Central memory CD8-positive, alpha-beta T cell (primary cell): ENCODE results near the gene DNAI1.
"Not testable (repeated sequence)": the region's sequence is repeated elsewhere in the genome, so short reads cannot be mapped to it uniquely, and the experiment has no call there.

Source experiments
- ATAC-seq: fragments of 150-1000 bp; cut with Tn5 transposase; replicated peaks from 2 replicates; pipeline ENCODE4 v1.10.0; 2022; ENCODE audit warnings: mild to moderate bottlenecking, moderate FRiP score, moderate number of reproducible peaks; ENCODE audit not compliant: poor library complexity, severe bottlenecking; ENCODE audit errors: extremely low read depth
- DNase-seq, 2 donors: peaks; one replicate each; pipeline ENCODE4 v3.0.0; 2021; ENCODE audit warnings: low spot score in 2 of 2
- H3K27ac Mint-ChIP-seq: one replicate; pipeline ENCODE4 v1.8.0; 2022; ENCODE audit warnings: low read depth, mild to moderate bottlenecking, moderate library complexity, mixed read lengths
- H3K27me3 Mint-ChIP-seq: one replicate; pipeline ENCODE4 v1.8.0; 2022; ENCODE audit warnings: mixed read lengths
- H3K36me3 Mint-ChIP-seq: one replicate; pipeline ENCODE4 v1.8.0; 2022; ENCODE audit warnings: mild to moderate bottlenecking, moderate library complexity, mixed read lengths; ENCODE audit not compliant: insufficient read depth
- H3K4me1 Mint-ChIP-seq: one replicate; pipeline ENCODE4 v1.8.0; 2022; ENCODE audit warnings: mixed read lengths
- H3K4me3 Mint-ChIP-seq: one replicate; pipeline ENCODE4 v1.8.0; 2022; ENCODE audit warnings: mild to moderate bottlenecking, moderate library complexity, mixed read lengths
- H3K9me3 Mint-ChIP-seq: one replicate; pipeline ENCODE4 v1.8.0; 2022; ENCODE audit warnings: mixed read lengths

The DNAI1 gene

DNA sequence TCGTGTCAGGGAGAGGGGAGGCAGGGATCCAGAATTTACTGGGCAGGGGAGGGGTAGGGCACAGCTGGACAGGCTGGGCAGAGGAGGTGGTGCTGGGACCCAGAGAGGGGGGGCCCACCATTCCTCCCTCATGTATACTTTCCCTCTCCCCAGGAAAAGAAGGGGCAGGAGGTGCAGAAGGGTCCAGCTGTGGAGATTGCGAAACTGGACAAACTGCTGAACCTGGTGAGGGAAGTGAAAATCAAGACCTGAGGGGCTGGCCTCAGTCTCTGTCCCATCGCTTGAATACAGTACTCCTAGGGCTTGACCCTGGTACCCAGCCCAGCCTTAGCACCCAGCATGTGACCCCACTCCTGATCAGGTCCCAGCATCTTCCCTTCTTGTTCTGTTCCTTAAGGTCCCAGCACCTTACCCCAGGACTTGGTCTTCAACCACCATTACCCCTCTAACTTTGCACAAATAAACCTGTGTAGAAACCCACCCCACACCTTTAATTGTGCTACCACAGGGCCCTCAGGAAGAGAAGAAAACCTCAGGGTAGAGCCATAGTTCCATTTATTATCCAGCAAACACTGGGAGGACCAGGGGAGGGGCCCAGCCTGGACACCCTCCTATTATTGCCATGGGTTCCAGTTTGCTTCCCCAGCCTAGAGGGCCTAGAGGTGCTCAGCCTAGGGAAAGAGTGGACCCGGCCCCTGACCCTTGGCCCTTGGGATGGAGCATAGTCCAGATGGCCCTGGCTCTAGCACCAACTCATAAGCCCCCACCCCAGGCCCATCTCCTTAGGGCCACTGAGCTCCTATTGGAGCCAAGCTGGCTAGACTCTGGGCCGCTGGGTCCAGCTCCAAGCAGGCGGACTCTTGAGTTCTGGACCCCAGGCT lies 62.1 kb downstream of the DNAI1 start:
- Mint-ChIP-seq H3K9me3 (no peaks in the 10 kb centered on the region), H3K4me3 (no peak overlapping the region), H3K27me3 (no peaks in the 10 kb centered on the region), H3K36me3 (peaks cover 3% of the 10 kb centered on the region), H3K4me1 (peaks cover 6% of the 10 kb centered on the region), H3K27ac (no peak overlapping the region)
- DNase-seq (no peak), ATAC-seq (no peak)

GRCh38 chr9:34521406-34522045 lies 62.9 kb downstream of the DNAI1 start:
- no peaks in the 10 kb centered on the region for H3K9me3 Mint-ChIP-seq
- H3K36me3 Mint-ChIP-seq: peaks cover 3% of the 10 kb centered on the region
- DNase-seq (no peak), ATAC-seq (no peak)
- H3K27ac Mint-ChIP-seq: no peak overlapping the region
- peaks cover 6% of the 10 kb centered on the region for H3K4me1 Mint-ChIP-seq
- H3K27me3 Mint-ChIP-seq: no peaks in the 10 kb centered on the region
- H3K4me3 Mint-ChIP-seq: no peak overlapping the region

GRCh38 chr9:34522091-34522887 lies 63.7 kb downstream of the DNAI1 start:
- Mint-ChIP-seq H3K27me3 (no peaks in the 10 kb centered on the region), H3K4me3 (peak overlapping the region; percentile 66), H3K4me1 (peaks cover 6% of the 10 kb centered on the region), H3K36me3 (peaks cover 3% of the 10 kb centered on the region), H3K27ac (peak overlapping the region; percentile 12), H3K9me3 (no peaks in the 10 kb centered on the region)
- no peak for ATAC-seq
- no peak for DNase-seq

- H3K27ac Mint-ChIP-seq: peak within 1 kb of the TSS; percentile 12
- H3K4me3 Mint-ChIP-seq: peak within 1 kb of the TSS; percentile 66
- no peaks in the 10 kb centered on the region for H3K9me3 Mint-ChIP-seq
- ATAC-seq (peak; percentile 92), DNase-seq (peak; percentile 87 to 94)
- no peaks in the 10 kb centered on the region for H3K27me3 Mint-ChIP-seq
- peaks cover 6% of the 10 kb centered on the region for H3K4me1 Mint-ChIP-seq
- peaks cover 3% of the 10 kb centered on the region for H3K36me3 Mint-ChIP-seq
These were observed 64.6 kb downstream of the DNAI1 start, which contains the start of gene ENHO for GRCh38 chr9:34522971-34523797. TSS of gene ENHO (minus strand) at chr9:34522990. CDS start at chr9:34521695, 1,295 bp downstream.

DNA sequence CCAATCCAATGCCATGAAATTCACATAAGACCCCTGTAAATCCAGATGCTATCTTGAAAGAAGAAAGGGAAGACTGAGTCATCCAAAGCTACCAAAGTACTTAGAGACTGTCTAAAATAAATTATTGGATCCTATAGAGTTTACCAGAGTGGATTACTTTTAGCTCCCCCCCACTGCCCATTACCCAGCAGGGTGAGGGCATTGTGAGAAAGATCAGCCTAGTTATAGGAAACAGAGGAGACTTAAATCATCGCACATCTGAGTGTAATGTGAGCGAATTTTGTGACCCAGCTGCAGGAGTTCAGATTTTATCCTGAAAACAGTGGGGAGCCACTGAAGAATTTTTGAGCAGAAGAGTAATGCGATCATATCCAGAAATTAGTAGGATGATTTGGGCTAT lies 65.7 kb downstream of the DNAI1 start:
- no peak for DNase-seq
- Mint-ChIP-seq H3K4me3 (no peak overlapping the region), H3K9me3 (no peaks in the 10 kb centered on the region), H3K36me3 (peaks cover 3% of the 10 kb centered on the region), H3K27ac (no peak overlapping the region), H3K27me3 (peaks cover 7% of the 10 kb centered on the region), H3K4me1 (peaks cover 6% of the 10 kb centered on the region)
- no peak for ATAC-seq

GRCh38 chr9:34526026-34526425 lies 67.4 kb downstream of the DNAI1 start:
- Mint-ChIP-seq H3K27me3 (peaks cover 24% of the 10 kb centered on the region), H3K27ac (no peak overlapping the region), H3K4me1 (peaks cover 6% of the 10 kb centered on the region), H3K9me3 (no peaks in the 10 kb centered on the region), H3K4me3 (no peak overlapping the region), H3K36me3 (peaks cover 3% of the 10 kb centered on the region)
- ATAC-seq (no peak), DNase-seq (no peak)

DNA sequence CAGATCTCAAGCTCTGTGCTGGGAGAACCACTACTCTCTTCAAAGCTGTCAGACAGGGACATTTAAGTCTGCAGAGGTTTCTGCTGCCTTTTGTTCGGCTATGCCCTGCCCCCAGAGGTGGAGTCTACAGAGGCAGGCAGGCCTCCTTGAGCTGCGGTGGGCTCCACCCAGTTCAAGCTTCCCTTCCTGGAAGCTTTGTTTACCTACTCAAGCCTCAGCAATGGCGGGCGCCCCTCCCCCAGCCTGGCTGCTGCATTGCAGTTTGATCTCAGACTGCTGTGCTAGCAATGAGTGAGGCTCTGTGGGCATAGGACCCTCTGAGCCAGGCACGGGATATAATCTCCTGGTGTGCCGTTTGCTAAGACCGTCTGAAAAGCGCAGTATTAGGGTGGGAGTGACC lies 73.4 kb downstream of the DNAI1 start:
- not testable (repeated sequence) for DNase-seq, H3K4me1 Mint-ChIP-seq, H3K9me3 Mint-ChIP-seq, H3K36me3 Mint-ChIP-seq, H3K4me3 Mint-ChIP-seq, H3K27ac Mint-ChIP-seq, ATAC-seq
- H3K27me3 Mint-ChIP-seq: peaks cover 63% of the 10 kb centered on the region

DNA sequence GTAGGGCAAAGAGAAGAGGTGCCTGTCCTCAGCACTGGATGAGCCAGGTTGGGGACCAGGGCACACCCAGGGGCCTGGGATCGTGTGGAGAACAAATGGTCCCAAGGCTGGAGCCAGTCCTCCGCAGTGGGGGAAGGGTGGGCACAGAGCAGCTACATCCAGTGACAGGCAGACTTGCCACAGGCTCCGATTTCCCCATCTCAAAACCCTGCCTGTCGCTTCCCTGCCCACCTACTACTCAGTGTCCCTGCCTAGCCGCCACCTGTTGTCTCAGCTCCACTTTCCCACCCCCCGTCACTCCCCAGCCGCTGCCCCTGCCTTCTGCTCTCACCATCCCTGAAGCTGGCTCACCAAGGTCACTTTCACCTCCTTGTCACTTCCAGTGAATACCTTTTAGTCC lies 78.1 kb downstream of the DNAI1 start:
- H3K27ac Mint-ChIP-seq: no peak overlapping the region
- DNase-seq: no peak
- H3K4me3 Mint-ChIP-seq: no peak overlapping the region
- H3K9me3 Mint-ChIP-seq: no peaks in the 10 kb centered on the region
- H3K36me3 Mint-ChIP-seq: no peaks in the 10 kb centered on the region
- no peaks in the 10 kb centered on the region for H3K4me1 Mint-ChIP-seq
- peaks cover 53% of the 10 kb centered on the region for H3K27me3 Mint-ChIP-seq
- ATAC-seq: no peak

GRCh38 chr9:34540827-34541226 lies 82.2 kb downstream of the DNAI1 start:
- ATAC-seq (no peak), DNase-seq (no peak)
- peaks cover 38% of the 10 kb centered on the region for H3K27me3 Mint-ChIP-seq
- H3K9me3 Mint-ChIP-seq: no peaks in the 10 kb centered on the region
- no peaks in the 10 kb centered on the region for H3K36me3 Mint-ChIP-seq
- no peak overlapping the region for H3K4me3 Mint-ChIP-seq
- H3K4me1 Mint-ChIP-seq: no peaks in the 10 kb centered on the region
- H3K27ac Mint-ChIP-seq: no peak overlapping the region

GRCh38 chr9:34541540-34541939 lies 82.9 kb downstream of the DNAI1 start:
- Mint-ChIP-seq H3K36me3 (no peaks in the 10 kb centered on the region), H3K27me3 (peaks cover 32% of the 10 kb centered on the region), H3K9me3 (no peaks in the 10 kb centered on the region), H3K4me1 (no peaks in the 10 kb centered on the region), H3K27ac (no peak overlapping the region), H3K4me3 (no peak overlapping the region)
- ATAC-seq (no peak), DNase-seq (no peak)

GRCh38 chr9:34544035-34544434 lies 85.4 kb downstream of the DNAI1 start:
- no peak for DNase-seq
- no peaks in the 10 kb centered on the region for H3K36me3 Mint-ChIP-seq
- H3K27me3 Mint-ChIP-seq: peaks cover 37% of the 10 kb centered on the region
- ATAC-seq: no peak
- H3K4me3 Mint-ChIP-seq: no peak overlapping the region
- no peaks in the 10 kb centered on the region for H3K9me3 Mint-ChIP-seq
- H3K4me1 Mint-ChIP-seq: no peaks in the 10 kb centered on the region
- no peak overlapping the region for H3K27ac Mint-ChIP-seq

DNA sequence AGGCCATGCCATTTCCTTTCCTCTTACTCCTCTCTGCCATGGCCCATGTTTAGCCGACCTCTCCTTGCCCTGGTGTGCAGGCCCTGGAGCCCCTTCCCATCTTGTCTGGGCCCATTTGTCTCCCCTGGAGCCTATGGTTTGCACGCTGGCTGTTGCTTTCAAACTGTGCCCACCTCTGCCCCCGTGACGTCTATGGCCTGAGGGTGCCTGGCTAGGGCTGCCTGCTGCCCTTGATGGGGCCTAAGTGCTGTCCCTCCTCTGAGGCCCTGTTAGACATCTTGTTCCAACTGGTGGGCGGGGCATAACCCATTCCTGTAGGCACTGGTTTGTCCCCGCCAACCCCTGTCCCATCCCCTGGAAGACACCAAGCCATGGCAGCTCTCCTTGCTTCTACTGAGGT lies 86.9 kb downstream of the DNAI1 start:
- Mint-ChIP-seq H3K4me3 (no peak overlapping the region), H3K27me3 (peaks cover 28% of the 10 kb centered on the region), H3K9me3 (no peaks in the 10 kb centered on the region), H3K36me3 (no peaks in the 10 kb centered on the region), H3K4me1 (no peaks in the 10 kb centered on the region), H3K27ac (no peak overlapping the region)
- no peak for ATAC-seq
- DNase-seq: no peak
